Motor neuron (in vitro differentiated cells): ENCODE data around the gene RPS18. TPM values are rescaled to one million over a fixed set of nuclear protein-coding genes. Genes with fewer than 3 reads are reported as not detected.

ENCODE experiments used
- ATAC-seq, 8 experiments: fragments of 200-7000 bp; cut with Tn5 transposase; replicated peaks in 6 of 8; 2 replicates each; pipeline ENCODE4 v1.8.0; 2021; ENCODE audit warnings: mild to moderate bottlenecking in 8 of 8, moderate library complexity in 8 of 8
- H3K27ac ChIP-seq, 2 donors: fragments of 250-450 bp; sonication (Bioruptor Pico); 2 replicates each; pipeline ENCODE4 v1.9.0; 2021; ENCODE audit warnings: antibody characterized with exemption in 2 of 2, mild to moderate bottlenecking in 2 of 2, moderate library complexity in 1 of 2
- H3K4me1 ChIP-seq, 2 donors: fragments of 250-450 bp; sonication (Bioruptor Pico); replicated peaks in 1 of 2; 2 replicates each; pipeline ENCODE4 v1.6.1; 2021; ENCODE audit warnings: antibody characterized with exemption in 2 of 2, mild to moderate bottlenecking in 2 of 2, moderate library complexity in 1 of 2
- H3K4me3 ChIP-seq, 5 donors: fragments of 250-450 bp; sonication (Bioruptor Pico); 2 replicates each; pipeline ENCODE4 v1.9.0; 2021; ENCODE audit warnings: antibody characterized with exemption in 5 of 5, mild to moderate bottlenecking in 5 of 5, moderate library complexity in 4 of 5
- WGBS, 10 experiments: fragments of 450-650 bp; shearing (Covaris generic); methylation state at CpG; one replicate each; pipeline ENCODE4 v1.0.0; 2022; 5-methylcytosine and 5-hydroxymethylcytosine counted together
- in situ Hi-C, 9 experiments: fragments of 400-800 bp; cut with MboI; loops; one replicate each; pipeline ENCODE4 v1.15.0; 2021; ENCODE audit warnings: low sequenced_read_pairs in 9 of 9, low pct_unique_long_range_greater_than_20kb in 2 of 9; ENCODE audit not compliant: unreplicated experiment in 9 of 9
- total RNA-seq, 8 experiments: library from RNA; unstranded; fragments of 300-600 nt; gene quantifications; 2 replicates each; pipeline versions ENCODE4 v1.2.3 to v1.2.4, GENCODE V29; 2022

The RPS18 gene
- total RNA-seq, 8 experiments from 2014 or later, result 3,773 to 8,538 (median 6,042) TPM

- Histone ChIP-seq H3K4me1 (peaks cover 7 to 12% of the 10 kb centered on the region in 2 donors), H3K4me3 (no peak overlapping the region), H3K27ac (no peak overlapping the region)
- in situ Hi-C loops, result no loop called here
- ATAC-seq, result no peak
- WGBS, 10 experiments, result 86 to 100% (median 96%) methylated on average over 1 to 10 of the region's 22 CpGs
Observed at GRCh38 chr6:33286946-33287914, 15.4 kb downstream of the RPS18 start.

GRCh38 chr6:33288141-33288920, 16.5 kb downstream of the RPS18 start:
- H3K4me1 ChIP-seq, result peaks cover 7 to 12% of the 10 kb centered on the region in 2 donors
- in situ Hi-C loops, result no loop called here
- H3K27ac ChIP-seq, result peak overlapping the region in 1 of 2 donors; percentile 76
- peak in 3 of 8 experiments; percentile 2 to 6 (median 5) for ATAC-seq
- 0 to 49% (median 14%) methylated on average over 2 to 14 of the region's 21 CpGs; no CpG with 5 or more reads in 2 of the 10 experiments for WGBS, 10 experiments
- H3K4me3 ChIP-seq, result peak overlapping the region; percentile 80 to 94 (median 89)

GRCh38 chr6:33288921-33289783, 17.3 kb downstream of the RPS18 start, which contains the start of the genes PFDN6 and WDR46:
Gene PFDN6 (plus strand): TSS chr6:33289601. CDS start chr6:33289857, 256 bp downstream.
Gene WDR46 (minus strand): TSS chr6:33289239. CDS start chr6:33289170, 69 bp downstream.
- peak; percentile 93 to 97 (median 96) for ATAC-seq
- peak within 1 kb of the TSS; percentile 80 to 94 (median 89) for H3K4me3 ChIP-seq
- in situ Hi-C loops, result no loop called here
- peaks cover 7 to 12% of the 10 kb centered on the region in 2 donors for H3K4me1 ChIP-seq
- peak within 1 kb of the TSS; percentile 19 to 76 for H3K27ac ChIP-seq
- WGBS, 10 experiments, result 0 to 7% (median 1%) methylated on average over 6 to 26 of the region's 43 CpGs; no CpG with 5 or more reads in 1 of the 10 experiments

GRCh38 chr6:33289784-33290315, 18.0 kb downstream of the RPS18 start:
- peaks cover 7 to 12% of the 10 kb centered on the region in 2 donors for H3K4me1 ChIP-seq
- peak overlapping the region; percentile 80 to 94 (median 89) for H3K4me3 ChIP-seq
- 0 to 10% (median 0%) methylated on average over 2 to 9 of the region's 14 CpGs; no CpG with 5 or more reads in 3 of the 10 experiments for WGBS, 10 experiments
- in situ Hi-C loops, result no loop called here
- H3K27ac ChIP-seq, result peak overlapping the region; percentile 19 to 76
- peak in 3 of 8 experiments; percentile 13 to 23 (median 13) for ATAC-seq

- Histone ChIP-seq H3K4me3 (peak overlapping the region in 4 of 5 donors; percentile 80 to 94 (median 86)), H3K4me1 (peaks cover 7 to 12% of the 10 kb centered on the region in 2 donors), H3K27ac (no peak overlapping the region)
- no peak for ATAC-seq
- in situ Hi-C loops, result no loop called here
- WGBS, 10 experiments, result 17 to 83% (median 60%) methylated on average over 1 to 5 of the region's 7 CpGs; no CpG with 5 or more reads in 5 of the 10 experiments
Observed at GRCh38 chr6:33290459-33290858, 18.6 kb downstream of the RPS18 start.

- no peak overlapping the region for H3K4me3 ChIP-seq
- ATAC-seq, result no peak
- peaks cover 12 to 16% of the 10 kb centered on the region in 2 donors for H3K4me1 ChIP-seq
- H3K27ac ChIP-seq, result no peak overlapping the region
- 50 to 100% (median 100%) methylated on average over 1 to 7 of the region's 16 CpGs; no CpG with 5 or more reads in 5 of the 10 experiments for WGBS, 10 experiments
- in situ Hi-C loops, result no loop called here
Observed at GRCh38 chr6:33292996-33293682, 21.3 kb downstream of the RPS18 start.

GRCh38 chr6:33294086-33294823, 22.4 kb downstream of the RPS18 start:
- Histone ChIP-seq H3K4me3 (no peak overlapping the region), H3K27ac (no peak overlapping the region), H3K4me1 (peaks cover 10 to 16% of the 10 kb centered on the region in 2 donors)
- ATAC-seq, result no peak
- in situ Hi-C loops, result no loop called here
- 62 to 100% (median 72%) methylated on average over 1 to 8 of the region's 10 CpGs; no CpG with 5 or more reads in 2 of the 10 experiments for WGBS, 10 experiments

GRCh38 chr6:33295621-33296369, 23.9 kb downstream of the RPS18 start:
- no peak overlapping the region for H3K4me3 ChIP-seq
- 83 to 100% (median 90%) methylated on average over 1 to 4 of the region's 15 CpGs; no CpG with 5 or more reads in 6 of the 10 experiments for WGBS, 10 experiments
- ATAC-seq, result no peak
- in situ Hi-C loops, result no loop called here
- no peak overlapping the region for H3K27ac ChIP-seq
- H3K4me1 ChIP-seq, result peaks cover 7 to 13% of the 10 kb centered on the region in 2 donors

- Histone ChIP-seq H3K4me3 (peak overlapping the region in 3 of 5 donors; percentile 74 to 96 (median 85)), H3K27ac (peak overlapping the region in 1 of 2 donors; percentile 37), H3K4me1 (peaks cover 7 to 17% of the 10 kb centered on the region in 2 donors)
- in situ Hi-C loops, result no loop called here
- no peak for ATAC-seq
- 70 to 100% (median 83%) methylated on average over 1 to 4 of the region's 12 CpGs; no CpG with 5 or more reads in 7 of the 10 experiments for WGBS, 10 experiments
Observed at GRCh38 chr6:33296797-33297405, 25.0 kb downstream of the RPS18 start.

GRCh38 chr6:33297406-33297955, 25.6 kb downstream of the RPS18 start:
- in situ Hi-C loops, result no loop called here
- peaks cover 7 to 17% of the 10 kb centered on the region in 2 donors for H3K4me1 ChIP-seq
- WGBS, 10 experiments, result 0 to 24% (median 7%) methylated on average over 1 to 5 of the region's 16 CpGs; no CpG with 5 or more reads in 7 of the 10 experiments
- H3K4me3 ChIP-seq, result peak overlapping the region; percentile 51 to 96 (median 74)
- peak overlapping the region in 1 of 2 donors; percentile 37 for H3K27ac ChIP-seq
- ATAC-seq, result no peak
